ENCODE data around the gene PDE6C.

The PDE6C gene

DNA sequence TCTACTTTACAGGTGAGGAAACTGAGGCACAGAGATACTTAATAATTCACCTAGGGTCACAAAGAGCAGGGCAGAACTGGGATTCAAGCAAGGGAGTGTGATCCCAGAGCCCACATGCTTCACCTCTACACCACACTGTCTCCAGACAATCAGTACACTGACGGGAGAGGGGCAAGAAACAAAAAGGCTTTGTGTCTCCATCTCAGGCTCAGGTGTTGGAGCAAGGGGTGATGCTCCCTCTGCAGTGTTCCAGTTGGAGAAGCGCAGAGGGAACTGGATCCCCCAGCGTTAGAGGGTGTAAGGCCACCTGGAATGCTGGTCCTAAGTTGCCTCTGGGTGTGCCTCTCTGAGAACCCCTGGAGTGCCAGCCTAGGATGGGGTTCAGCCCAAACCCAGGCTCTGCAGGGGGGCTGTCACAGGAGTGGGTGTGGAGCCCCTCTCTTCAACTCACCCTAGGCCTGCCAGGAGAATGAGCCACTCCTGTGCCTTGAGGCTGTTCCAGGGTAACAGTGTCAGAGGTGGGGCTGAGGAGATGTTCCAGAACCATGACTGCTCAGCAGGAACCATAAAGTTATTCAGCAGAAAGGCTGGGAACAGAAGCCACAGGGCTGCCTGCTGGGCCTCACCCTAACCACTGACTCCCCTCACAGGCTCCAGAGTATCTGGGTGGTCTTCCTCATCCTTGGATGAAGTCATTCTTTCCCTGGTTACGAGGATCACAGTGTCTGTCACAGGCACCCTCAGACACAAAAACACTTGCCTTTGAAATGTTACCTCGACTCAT lies 16.8 kb upstream of the PDE6C start:
- no peak for DNase-seq

DNA sequence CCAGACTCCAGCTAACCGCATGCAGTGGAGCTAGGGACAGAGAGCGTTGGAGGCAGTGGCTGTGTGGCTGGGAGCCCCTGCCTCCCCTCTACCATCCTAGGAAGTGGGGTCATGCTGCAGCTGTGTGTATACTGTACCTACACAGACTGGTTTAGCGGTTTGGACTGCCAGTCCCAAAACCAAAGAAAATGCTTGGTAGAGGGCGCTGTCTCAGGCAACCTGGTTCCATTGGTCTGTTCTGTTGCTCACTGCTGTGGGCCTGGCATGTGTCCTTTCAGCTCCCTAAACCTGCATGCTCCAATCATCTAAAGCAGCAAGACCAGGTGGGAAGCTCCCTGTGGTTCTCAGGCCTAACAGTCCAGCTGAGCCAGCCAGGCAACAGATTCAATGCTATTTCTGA lies 15.8 kb upstream of the PDE6C start:
- no peak for DNase-seq

DNA sequence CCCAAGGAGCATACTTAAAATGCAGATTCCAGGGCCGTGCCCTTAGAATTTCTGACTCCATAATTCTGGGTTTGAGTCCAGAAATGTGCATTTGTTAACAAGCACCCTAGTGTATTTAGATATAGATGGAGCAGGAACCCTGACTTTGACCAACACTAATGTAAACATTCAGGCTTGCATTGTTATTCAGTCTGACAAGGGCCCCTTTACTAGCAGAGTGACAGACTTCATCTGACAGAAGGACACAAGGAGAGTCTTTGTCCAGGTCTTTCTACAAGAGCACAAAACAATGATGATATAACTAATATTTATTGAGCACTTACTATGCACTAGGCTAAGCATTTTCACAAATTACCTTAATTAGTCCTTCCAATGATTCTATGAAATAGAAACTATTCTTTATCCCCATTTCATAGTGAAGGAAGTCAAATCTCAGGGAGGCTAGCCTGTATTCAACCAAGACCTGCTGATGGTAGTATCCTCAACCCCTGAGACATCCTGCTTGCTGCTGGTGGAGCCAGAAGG lies 15.2 kb upstream of the PDE6C start:
- DNase-seq = no peak

DNA sequence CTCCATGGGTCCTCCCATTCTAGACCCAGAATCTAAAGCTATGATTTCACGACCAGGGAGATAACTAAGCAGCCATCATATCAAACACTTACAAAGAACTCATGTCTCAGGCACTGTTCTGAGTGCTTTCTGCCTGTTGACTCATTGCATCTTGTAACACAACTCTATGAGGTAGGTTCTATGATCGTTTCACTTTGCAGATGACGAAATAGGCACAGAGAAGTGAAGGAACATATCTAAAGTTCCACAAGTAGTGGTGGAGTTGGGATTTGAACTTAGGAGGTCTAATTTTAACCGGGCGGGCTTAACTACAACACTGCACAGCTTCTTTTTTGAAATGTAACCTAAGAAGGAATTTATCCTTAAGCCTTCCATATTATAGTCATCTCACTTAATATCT lies 14.2 kb upstream of the PDE6C start:
- DNase-seq = no peak

DNA sequence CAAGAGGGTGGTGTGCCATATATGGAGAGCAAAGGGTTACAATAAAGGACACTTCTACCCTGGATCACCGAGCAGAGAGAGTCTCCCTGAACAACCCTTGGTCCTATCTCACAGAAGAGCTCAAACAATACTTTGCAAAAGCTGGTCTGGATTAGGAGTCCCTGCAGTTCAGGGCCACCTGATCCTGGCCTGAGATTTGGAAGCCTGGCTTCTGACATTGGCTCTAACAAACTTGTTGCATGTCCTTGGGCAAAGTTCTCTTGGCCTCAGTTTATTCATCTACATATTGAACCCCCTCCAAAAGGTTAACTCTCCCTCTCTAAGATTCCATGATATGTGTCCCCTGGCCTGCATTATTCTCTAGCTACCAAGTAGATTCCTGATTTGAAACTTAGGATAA lies 13.0 kb upstream of the PDE6C start:
- no peak for DNase-seq

DNA sequence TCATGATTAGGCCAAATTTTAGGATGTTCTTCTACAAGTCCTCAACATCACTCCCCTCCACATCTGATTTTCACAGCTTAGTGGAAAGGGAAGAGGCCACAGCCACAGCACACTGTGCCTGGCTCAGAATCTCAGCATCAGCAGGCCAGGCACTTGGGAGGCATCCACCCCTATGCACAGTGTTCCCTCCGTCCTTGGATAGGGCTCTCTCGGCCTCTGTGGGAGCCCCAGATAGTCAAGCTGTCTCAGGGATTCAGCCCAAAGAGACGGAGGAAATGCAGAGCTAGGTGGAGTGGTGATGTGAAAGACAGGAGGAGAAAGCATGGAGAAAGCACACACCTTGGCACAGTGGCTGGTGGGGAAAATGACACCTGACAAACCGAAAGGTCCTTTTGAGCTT lies 12.6 kb upstream of the PDE6C start:
- no peak for DNase-seq

DNA sequence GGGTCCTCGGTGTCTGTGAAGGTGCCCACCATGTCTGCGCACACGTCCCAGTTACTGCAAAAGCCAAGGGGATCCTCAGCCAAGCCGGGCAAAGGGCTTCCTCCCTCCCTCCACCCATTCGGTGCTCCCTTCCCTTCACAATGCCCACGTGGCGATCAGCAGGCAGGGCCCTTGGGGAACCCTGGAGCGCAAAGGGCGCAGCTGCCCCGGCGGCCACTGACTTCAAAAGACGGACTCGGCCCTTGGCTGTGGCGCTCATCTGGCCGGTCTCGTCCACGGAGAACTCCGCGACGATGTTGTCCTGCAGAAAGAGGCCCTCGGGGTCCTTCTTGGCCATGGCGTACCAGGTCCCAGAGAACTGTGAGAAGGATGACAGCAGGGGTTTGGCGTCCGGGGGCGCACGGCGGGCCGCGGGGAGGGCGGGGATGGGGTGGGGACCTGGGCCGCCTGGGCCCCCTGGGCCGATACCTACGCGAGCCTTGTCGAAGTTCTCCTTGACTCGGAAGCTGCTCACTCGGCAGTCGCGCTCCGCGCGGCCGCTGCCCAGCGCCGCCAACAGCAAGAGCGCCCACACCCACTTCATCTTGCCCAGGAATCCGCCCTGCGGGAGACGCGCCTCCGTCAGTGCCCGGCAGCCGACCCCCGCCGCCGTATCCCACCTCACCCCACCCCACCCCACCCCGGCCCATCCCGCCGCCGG lies 11.7 kb upstream of the PDE6C start:
- DNase-seq = no peak

DNA sequence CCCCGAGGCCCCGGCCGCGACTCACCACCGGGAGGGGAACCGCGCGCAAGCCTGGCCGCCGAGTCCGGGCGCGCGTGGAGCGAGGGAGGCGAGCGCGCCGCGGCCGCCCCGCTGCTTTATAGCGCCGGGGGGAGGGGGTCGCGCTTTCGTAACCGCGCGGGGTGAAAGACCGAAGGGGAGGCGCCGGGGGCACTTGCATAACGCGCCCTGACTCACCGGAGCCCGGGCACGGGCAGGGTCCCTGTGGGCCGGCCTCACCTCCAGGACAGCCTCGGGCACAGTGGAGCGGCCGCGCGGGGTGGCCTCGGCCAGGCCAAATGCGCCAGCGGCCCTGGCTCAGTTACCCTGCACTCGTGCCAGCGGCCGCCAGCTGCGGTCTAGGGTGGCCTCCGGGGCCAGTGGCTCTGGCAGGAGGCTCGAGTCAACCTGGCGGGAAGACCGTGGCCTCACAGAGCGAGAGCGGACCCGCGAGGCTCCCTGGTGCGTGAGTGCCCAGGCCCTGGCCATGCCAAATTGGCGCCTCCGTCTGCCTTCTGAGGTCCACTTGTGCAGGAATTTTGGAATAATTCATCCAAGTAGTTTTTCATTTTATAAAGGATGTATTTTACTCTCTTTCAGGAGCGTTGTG lies 11.1 kb upstream of the PDE6C start, which contains the start of gene RBP4:
TSS of gene RBP4 (minus strand) at position 90 of the 628 bp plus-strand sequence. CDS start 207 bp downstream, outside the sequence.
- DNase-seq = no peak

DNA sequence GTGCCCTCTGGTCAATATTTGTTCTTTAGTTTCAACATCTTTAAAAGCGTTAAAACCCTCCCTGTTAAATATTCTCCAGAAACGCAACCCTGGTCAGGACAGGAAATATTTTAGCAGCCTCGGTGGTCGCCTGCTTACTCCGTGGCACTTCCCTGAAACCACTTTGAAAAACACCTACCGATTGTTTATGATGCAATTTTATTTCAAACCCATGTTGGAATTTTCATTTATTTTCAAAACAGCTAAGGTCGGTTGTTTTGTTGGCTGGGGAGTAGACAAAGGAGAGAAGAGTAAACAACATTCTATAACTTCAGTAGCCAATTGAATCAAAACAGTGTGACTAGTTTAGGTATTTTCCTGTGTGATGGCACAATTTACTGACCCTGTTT lies 10.6 kb upstream of the PDE6C start:
- no peak for DNase-seq

DNA sequence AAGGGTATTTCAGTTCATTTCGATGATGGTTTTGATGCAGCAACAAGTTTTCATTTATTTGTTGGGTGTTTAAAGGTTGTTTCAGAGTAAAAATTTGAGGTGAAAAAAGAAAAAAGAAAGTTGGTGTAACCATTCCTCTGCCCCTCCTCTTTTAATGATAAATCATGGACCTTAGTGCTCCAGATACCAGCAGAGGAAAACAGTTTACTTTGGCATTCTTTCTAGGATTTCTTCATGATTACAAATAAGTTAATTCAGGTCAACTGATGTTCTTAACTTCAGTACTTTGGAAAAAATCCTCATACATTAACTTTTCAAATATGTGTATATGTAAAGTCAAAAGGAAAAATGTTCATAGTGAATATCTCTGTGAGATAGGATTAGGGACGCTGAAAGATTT lies 9.3 kb upstream of the PDE6C start:
- no peak for DNase-seq

DNA sequence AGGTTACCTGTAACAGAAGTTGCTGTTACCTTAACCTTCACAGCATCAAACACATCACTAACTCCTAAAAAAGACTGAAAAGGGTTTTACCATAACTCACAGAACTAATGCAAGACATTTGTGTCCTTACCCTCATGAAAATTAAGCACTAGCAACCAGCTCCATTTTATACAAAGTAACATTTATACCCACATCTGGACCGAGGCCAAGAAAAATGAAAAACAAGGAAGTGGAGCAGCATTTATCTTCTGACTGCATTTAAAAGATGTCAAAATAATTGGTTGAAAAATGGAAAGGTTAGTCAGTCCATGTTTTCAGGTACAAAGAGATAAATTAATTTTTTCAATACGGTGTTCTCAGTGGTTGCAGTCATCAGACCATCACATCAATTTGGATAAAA lies 8.2 kb upstream of the PDE6C start:
- DNase-seq = no peak

DNA sequence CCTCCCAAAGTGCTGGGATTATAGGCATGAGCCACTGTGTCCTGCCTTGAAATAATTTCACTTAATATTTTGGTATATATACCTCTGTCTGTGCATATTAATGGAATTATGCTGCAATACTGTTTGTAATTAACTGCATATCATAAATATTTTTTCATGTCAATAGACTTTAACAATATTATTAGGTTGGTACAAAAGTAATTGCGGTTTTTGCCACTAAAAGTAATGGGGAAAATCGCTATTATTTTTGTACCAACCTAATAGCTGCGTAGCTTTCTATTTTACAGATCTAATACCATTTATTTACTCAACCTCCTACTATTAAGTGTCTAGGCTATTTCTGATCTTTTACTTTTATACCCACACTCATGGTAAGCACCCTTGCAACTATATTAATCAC lies 3.9 kb upstream of the PDE6C start:
- DNase-seq = no peak

DNA sequence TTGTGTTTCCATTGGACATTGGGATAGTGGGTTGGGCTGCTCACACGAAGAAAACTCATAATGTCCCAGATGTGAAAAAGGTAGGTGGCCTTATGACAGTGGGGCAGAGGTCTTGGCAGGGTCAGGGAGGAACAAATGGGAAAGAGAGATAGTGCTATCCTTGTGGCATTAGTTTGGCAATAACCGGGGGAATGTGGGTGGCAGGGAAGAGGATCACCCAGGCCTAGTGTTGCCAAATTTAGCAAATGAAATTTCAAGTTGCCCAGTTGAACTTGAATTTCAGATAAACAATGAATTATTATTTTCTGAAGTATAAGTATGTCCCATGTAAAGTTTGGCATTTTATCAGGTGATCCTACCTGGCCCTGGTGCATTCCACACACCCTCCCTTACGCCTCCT lies 789 bp downstream of the PDE6C start:
- DNase-seq = no peak

DNA sequence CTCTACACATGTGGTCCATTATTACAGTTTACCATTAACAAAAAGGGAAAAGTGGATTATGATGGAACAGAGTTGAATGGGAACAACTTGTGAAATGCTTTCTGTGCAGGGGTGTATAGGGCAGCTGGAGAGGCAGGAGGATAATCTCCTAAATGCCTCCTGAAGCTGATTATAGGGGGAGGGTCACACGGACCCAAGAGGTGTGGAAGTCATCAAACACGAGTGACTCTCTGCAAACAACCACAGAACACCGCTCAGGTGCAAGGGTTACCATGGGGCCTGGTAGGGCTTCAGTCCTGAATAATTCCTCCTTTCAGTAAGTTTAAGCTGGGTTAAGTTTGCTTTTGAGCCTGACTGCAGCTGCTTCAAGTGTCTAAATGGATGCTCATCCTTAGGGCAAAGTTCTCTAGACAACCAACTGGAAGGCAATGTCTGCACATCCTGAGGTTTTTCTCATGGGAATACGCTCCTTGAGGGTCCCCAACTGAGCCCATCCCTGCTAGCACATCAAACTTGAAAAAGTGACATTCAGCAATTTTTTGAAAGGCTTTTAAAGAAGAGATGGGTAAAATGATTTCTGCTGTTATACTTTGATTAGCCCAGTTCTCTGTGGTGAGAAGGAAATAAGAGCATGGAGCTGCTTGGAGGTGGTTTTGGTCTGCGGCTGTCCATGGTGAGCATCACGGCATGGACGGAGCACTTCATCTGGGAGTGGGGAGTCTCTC lies 1.9 kb downstream of the PDE6C start:
- DNase-seq = no peak

DNA sequence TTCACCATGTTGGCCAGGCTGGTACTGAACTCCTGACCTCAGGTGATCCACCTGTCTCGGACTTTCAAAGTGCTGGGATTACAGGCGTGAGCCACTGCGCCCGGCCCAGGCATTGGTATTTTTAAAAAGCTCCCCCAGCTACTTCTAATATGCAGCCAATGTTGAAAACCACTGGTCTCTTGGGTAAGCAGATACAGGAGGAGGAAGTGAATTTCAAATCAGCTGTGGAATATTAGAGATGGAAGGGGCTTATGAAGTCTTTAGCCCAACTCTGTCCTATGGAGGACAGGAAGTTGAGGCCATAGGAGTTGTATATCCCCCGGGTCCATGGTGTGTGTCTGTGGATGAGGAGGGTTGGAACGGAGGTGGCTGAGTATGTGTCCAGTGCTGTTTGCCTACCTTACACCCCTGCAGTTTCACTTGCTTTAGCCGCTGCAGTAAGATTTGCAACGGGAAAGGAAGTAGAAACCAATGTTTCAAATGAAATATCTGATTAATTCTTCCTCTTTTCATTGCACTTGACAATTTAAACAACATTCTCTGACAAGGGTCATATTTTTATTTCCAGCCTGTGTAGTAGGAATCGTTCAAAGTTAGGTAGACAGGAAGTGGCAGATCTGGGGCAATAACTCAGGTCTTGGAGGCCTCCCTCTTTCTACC lies 3.4 kb downstream of the PDE6C start:
- DNase-seq = no peak

DNA sequence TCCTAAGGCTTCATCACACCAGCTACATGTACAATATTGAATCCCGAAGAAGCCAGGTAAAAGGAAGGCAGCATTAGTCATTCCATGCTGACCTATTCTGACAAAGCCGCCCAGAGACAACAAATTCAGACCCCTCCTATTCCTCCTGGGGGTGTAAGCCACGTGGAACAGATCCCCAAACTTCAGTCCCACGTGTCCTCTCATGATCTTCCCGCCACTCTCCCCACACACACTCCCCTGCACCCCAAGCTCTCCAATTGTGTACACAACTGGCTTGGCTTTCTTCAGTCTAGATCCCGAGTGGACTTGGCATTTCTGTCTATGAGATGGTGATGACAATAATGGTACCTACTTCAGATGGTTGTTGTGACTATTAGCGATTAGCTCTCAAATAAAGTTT lies 8.6 kb downstream of the PDE6C start:
- DNase-seq = no peak

DNA sequence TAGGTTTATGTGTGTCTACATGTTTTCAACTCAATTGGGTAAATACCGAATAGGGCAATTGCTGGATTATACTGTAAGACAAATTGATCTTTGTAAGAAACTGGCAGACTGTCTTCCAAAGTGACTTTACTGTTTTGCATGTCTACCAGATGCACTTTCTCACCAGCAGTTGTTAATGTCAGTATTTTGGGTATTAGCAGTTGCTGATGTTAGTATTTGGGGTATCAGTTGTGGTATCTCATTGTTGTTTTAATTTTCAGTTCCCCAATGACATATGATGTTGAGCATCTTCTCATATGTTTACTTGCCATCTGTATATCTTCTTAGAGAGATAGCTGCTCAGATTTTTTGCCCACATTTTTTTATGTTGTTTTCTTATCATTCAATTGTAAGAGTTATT lies 10.6 kb downstream of the PDE6C start:
- no peak for DNase-seq

DNA sequence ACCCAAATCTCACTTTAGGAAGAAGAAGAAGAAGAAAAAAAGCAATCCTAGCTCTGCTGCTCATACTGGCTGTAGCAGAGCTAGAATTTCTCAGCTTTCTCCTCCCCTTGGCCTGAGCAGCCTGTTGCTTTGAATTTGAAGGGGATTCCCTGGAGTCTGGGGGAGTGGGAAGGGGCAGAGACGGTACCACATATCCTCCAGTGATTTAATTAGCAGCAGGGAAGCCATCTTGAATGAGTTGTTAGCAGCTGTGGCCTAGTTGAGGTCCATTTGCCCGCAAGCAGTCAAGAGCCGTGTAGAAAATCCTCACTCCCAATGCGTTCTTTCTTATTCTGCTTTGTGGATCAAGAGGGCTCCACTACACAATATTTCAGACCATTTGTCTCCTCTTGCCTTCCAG lies 16.5 kb downstream of the PDE6C start:
- no peak for DNase-seq

DNA sequence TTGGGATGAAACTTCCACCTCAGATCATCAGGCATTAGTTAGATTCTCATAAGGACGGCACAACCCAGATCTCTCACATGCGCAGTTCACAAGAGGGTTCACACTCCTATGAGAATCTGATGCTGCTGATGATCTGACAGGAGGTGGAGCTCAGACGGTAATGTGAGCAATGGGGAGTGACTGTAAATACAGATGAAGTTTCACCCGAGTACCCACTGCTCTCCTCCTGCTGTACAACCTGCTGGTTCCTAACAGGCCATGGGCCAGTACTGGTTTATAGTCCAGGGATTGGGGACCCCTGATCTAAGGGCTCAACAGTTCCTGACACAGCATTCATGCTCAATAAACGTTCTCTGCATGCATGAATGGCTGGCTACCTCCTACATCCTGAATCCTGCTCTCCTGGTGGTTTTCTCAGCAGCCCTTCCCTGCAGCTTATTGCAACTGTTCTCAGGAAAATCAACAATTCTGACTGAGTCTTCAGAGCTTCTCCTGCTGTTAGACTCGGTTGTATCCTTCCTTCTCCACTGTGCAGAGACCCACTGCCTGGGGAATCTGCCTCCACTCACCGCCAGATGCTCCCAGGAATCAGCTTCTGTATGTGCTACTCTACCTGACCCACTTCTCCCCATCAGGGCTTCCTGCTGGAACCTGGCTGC lies 17.4 kb downstream of the PDE6C start:
- DNase-seq = no peak

DNA sequence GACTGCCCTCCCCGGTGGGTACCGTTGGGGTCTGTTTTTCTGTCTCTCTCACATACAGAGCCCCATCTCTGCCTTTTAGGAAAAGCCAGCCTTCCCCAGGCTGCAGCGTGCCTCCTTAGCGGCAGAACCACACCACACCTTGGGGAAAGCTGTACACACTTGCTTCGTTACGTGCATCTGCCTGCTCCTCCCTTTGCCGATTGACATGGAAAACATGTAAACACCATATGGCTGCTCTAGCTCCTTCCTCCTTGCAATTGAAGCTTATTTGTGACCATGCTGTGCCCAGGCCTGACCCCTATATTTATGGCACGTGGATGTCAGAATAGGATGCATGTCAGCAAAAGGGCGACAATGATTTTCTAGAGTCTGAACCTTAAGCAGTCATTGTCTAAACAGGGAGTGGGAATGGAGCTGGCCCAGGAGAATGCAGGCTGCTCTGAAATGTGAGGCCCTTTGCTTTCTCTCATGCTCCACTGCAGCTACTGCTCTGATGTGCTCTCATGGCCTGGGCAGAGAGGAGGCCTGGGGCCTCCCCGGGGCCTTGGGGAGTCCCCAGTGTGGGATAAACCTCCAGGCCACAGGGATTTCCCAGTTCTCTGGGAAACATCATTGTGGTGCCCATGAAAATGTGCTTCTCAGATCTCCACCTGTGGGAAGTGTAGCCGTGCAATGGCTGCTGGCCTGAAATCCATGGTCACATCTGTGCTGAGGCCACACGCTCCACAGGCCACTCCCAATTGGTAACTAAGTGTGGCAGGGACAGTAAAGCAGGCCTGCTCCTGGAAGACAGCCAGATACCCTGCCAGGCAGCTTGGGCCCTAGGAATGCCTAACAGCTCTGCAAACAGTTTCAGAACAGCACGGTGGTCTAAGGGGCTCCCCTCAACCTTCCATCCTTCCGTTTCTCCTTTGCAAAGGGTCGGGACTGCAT lies 18.6 kb downstream of the PDE6C start:
- no peak for DNase-seq

DNA sequence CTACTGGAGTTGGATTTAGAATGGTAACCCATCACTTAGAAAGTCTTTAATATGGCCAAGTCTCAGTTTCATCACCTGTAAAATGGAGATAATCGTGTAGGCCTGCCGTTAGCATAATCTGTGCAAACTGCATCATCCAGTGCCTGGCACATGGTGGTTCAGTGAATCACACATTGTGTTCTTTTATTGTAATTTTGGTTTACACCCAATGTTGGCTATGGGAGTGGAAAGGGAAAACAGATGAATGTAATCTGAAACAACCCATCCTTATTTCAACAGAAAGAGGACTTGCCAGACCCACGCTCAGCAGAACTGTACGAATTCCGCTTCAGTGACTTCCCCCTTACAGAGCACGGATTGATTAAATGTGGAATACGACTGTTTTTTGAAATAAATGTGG lies 27.5 kb downstream of the PDE6C start:
- no peak for DNase-seq

Measured in NCI-H1436 treated with DMSO at 0.1 percent for 48 hours (cell line).